ENCODE measurements around the gene SFT2D1.
"Not testable (repeated sequence)": the region's sequence is repeated elsewhere in the genome, so short reads cannot be mapped to it uniquely, and the experiment has no call there.

SFT2D1 gene

GRCh38 chr6:166362427-166362826, 20.1 kb upstream of the SFT2D1 start:
- not testable (repeated sequence) for DNase-seq

GRCh38 chr6:166361077-166361429, 18.7 kb upstream of the SFT2D1 start:
- no peak for DNase-seq

GRCh38 chr6:166360243-166361076, 18.1 kb upstream of the SFT2D1 start:
- no peak for DNase-seq

- DNase-seq = no peak
These were observed 13.2 kb upstream of the SFT2D1 start for GRCh38 chr6:166355552-166355951.

GRCh38 chr6:166354965-166355364, 12.6 kb upstream of the SFT2D1 start:
- no peak for DNase-seq

- DNase-seq = no peak
These were observed 11.8 kb upstream of the SFT2D1 start for GRCh38 chr6:166354143-166354542.

GRCh38 chr6:166353507-166353906, 11.2 kb upstream of the SFT2D1 start:
- DNase-seq = no peak

- no peak for DNase-seq
These were observed 10.6 kb upstream of the SFT2D1 start for GRCh38 chr6:166352923-166353322.

- DNase-seq = no peak
These were observed 9.5 kb upstream of the SFT2D1 start for GRCh38 chr6:166351715-166352285.

GRCh38 chr6:166348305-166348949, 6.1 kb upstream of the SFT2D1 start:
- no peak for DNase-seq

GRCh38 chr6:166346965-166347364, 4.6 kb upstream of the SFT2D1 start:
- no peak for DNase-seq

- no peak for DNase-seq
These were observed 4.1 kb upstream of the SFT2D1 start for GRCh38 chr6:166346449-166346848.

GRCh38 chr6:166345672-166346071, 3.3 kb upstream of the SFT2D1 start:
- not testable (repeated sequence) for DNase-seq

- DNase-seq = not testable (repeated sequence)
These were observed 2.6 kb upstream of the SFT2D1 start for GRCh38 chr6:166344921-166345320.

- no peak for DNase-seq
These were observed 1.9 kb upstream of the SFT2D1 start for GRCh38 chr6:166344240-166344639.

GRCh38 chr6:166343150-166343487, 774 bp upstream of the SFT2D1 start:
- DNase-seq = no peak

GRCh38 chr6:166341977-166342348, 382 bp downstream of the SFT2D1 start:
- DNase-seq = peak in 1 of 2 donors; percentile 11

- no peak for DNase-seq
These were observed 881 bp downstream of the SFT2D1 start for GRCh38 chr6:166341464-166341863.

GRCh38 chr6:166338854-166339253, 3.5 kb downstream of the SFT2D1 start:
- DNase-seq = no peak

- no peak for DNase-seq
These were observed 5.5 kb downstream of the SFT2D1 start for GRCh38 chr6:166336847-166337246.

GRCh38 chr6:166335378-166336302, 6.7 kb downstream of the SFT2D1 start:
- no peak for DNase-seq

GRCh38 chr6:166334878-166335277, 7.5 kb downstream of the SFT2D1 start:
- no peak for DNase-seq
